ENCODE measurements around the gene EGLN1.
A peak's percentile ranks its signal among the peaks of the same experiment; 100 is the strongest.

EGLN1 gene

DNA sequence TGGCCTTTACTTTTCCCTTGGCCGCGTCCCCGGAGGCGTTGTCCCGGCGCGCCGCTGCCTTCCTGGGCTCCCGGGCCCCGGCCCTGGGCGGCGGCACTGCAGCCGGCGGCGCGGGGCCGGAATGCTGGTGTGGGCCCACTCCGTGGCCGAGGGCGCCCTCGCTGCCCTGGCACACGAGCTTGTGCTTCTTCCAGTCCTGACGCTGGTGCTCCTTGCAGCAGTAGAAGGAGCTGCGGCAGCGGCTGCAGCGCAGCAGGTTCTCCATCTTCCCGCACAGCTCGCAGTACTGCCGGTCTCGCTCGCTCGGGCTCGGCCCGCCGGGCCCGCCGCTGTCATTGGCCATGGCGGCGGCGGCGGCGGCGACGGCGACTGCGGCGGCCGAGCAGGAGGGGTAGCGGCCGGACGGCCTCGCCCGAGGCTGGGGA, 529 bp downstream of the EGLN1 start:
- DNase-seq (ENCODE audit: low read depth): peak; percentile 21

DNA sequence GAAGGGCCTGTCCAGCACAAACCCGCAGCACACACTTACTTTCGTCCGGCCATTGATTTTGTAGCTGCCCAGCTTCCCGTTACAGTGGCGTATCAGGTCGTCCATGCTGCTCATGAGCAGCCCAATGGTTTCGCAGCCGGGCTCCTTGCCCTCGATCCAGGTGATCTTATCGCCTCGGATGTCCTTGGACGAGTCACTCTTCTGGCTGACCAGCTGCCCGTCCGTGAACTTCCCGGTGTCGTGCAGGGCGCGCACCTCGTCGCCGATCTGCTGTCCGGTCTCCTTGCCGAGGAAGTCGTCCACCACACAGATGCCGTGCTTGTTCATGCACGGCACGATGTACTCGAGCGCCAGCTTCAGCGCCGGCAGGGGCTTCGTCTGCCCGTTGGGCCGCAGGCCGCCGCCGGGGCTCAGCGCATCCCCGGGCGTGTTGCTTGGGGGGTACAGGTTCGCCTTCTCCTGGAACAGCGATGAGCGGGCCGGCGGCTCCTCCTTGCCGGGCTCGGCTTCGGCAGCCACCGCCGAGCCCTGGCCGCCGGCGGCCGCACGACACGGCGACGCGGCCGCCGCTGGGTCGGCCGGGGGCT, 1.0 kb downstream of the EGLN1 start:
- peak; percentile 10 for DNase-seq (ENCODE audit: low read depth)

DNA sequence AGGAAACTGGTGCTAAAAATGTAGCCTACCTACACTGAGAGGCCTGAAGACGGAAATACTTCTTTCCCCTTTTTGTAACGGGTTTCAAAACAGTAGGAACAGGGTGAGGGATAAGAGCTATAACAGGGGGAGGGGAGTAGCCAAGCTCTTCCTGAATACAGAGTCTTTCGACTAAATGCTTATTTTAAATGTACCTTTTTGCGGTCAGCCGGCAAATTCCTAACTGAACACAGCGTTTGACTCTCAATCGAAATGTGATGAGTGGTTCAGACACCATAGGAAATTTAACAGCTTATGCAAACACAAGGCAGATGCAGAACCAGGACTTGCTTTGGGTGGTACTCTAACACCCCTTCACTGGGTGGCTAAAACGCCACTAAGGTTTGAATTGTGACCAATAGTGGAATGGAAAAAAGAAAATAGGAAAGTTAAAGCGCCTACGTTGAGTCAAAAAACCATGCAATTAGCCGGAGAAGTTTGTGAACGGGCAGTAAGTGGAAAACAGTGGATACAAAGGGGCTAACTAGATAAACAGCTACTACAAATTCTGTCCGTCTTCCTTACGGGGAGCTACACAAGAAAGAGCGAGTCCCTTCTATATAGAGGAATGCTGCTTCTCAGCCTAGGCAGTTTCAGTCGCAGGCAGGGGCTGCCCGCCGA, 1.7 kb downstream of the EGLN1 start:
- no peak for DNase-seq (ENCODE audit: low read depth)

DNA sequence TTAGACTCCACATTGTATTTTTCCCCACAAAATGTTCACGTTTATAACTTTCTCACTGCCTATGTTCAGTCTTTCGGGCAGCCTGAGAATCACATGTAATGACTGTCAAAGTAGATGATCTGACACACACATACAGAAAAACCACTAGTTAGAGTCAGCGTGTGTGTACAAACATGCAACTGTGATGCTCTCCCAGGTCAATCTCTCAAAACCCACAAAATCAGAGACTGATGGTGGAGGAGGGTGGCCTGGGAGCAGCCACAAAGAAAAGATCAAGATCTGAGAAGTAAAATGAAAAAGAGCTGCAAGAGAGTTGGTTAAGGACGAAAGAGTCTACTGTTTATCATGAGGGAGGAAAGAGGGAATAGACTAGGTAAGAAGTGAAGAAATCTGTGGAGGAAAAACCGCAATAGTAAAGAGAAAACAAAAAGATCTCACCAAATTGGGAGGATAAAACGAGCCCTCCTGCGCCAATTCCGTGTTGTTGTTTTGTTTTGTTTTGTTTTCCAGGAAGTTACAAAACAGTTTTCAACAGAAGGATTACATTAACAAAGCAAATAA, 2.3 kb downstream of the EGLN1 start:
- no peak for DNase-seq (ENCODE audit: low read depth)

DNA sequence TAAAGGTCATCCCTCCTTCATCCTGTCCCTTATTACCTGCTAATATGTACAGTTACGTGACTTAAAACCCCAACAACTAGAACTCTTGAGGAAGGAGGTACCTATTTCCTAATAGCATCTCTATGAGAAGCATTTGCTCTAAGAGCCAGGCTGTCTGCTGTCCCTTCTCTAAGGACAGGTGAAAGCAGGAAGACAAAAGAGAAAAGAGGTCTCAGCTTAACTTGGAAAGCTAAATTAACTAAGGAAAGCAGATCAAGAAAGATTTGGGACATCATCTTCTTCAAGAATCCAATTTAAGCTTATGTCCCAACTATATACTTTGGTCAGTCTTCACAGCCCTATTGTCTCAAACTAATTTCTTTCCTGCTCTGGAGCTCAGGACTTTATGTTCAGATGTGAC, 2.9 kb downstream of the EGLN1 start:
- no peak for DNase-seq (ENCODE audit: low read depth)

DNA sequence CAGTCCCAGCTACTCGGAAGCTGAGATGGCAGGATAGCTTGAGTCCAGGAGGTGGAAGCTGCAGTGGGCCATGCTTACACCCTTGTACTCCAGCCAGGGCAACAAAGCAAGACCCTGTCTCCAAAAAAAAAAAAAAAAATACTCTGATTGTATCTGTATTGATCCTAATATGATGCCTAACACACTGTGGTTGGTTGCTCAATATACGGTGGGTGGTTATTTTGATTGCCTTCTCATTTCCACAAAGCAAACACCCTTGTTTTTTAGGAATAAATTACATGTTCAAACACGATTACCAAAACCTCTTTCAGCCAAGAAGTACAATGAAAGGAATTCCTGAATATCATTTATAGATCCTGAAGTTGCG, 3.4 kb downstream of the EGLN1 start:
- DNase-seq (ENCODE audit: low read depth): no peak

DNA sequence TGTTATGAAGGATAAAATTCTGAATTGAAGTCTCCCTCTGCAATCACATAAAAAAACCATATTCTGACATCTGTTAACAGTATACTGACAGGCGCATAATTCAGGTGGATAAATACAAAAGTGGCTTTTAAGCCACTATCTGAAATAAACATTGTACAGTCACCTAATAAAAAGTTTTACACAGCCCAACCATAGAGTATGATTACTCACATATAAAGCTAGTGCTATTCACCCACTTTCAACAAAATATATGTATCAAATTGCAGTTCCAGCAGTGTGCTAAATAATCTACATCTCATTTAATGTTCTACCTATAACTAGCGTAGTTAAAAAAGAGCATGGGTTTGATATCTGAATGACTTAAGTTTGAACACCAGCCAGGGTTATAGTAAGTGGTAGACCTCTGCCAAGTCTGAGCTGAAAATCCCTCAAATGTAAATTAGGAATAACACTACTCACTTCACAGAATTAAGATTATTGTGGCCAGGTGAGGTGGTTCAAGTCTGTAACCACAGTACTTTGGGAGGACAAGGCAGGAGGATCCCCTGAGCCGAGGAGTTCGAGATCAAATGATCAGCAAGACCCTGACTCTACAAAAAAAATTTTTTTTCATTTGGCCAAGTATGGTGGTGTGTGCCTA, 3.9 kb downstream of the EGLN1 start:
- DNase-seq (ENCODE audit: low read depth): no peak

DNA sequence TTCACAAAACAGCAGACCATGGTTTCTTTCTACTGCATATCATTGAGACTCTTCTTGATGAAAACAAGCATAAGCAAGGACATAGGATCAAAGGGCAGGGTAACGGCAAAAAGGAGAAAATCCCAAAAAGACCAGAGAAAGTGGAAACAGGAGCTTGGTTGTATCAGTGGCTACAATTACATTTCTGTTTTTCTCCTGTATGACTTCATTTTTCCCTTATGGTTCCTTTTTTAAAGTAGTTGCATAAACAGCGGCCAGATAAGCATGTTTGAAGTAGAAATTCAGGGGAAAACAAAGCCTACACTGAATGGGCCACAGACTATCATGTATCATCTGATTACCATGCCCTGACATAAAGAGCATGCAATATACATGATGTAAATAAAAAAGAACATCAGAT, 4.6 kb downstream of the EGLN1 start:
- no peak for DNase-seq (ENCODE audit: low read depth)

DNA sequence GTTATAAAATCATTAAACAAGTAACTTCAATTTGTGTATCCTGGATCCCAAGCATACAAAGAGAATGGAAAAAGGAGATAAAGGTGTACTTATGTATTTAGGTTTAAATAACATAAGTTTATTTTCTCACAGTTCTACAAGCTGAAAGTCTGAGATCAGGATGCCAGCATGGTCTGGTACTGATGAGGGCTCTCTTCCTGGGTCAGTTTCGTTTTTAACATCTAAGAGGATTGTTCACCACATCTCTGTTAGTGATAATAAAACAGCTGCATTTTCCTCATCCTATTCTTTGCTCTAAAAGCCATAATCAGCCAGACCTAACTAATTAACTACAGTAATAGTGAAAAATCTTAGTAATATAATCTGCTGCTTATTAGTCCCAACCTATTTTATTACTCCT, 5.2 kb downstream of the EGLN1 start:
- no peak for DNase-seq (ENCODE audit: low read depth)

DNA sequence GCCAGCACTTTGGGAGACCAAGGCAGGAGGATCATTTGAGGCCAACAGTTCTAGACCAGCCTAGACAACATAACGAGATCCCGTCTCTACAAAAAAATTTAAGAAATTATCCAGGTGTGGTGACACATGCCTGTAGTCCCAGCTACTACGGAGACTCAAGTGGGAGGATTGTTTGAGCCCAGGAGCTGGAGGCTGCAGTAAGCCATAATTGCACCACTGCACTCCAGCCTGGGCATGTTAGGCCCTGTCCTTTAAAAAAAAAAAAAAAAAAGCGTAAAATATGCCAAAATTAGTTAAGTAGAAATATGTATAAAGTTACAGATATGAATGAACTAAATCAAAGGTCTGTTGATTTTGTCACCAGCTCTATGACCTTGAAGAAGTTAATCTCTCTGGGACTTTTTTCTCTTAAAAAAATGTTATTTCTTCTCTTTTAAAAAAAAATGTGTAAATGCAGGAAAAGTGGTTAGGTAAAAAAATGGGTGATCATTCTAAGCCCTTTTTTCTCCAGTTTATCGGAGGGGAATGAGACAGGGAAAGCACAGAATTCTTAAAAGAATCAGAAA, 7.0 kb downstream of the EGLN1 start:
- no peak for DNase-seq (ENCODE audit: low read depth)

DNA sequence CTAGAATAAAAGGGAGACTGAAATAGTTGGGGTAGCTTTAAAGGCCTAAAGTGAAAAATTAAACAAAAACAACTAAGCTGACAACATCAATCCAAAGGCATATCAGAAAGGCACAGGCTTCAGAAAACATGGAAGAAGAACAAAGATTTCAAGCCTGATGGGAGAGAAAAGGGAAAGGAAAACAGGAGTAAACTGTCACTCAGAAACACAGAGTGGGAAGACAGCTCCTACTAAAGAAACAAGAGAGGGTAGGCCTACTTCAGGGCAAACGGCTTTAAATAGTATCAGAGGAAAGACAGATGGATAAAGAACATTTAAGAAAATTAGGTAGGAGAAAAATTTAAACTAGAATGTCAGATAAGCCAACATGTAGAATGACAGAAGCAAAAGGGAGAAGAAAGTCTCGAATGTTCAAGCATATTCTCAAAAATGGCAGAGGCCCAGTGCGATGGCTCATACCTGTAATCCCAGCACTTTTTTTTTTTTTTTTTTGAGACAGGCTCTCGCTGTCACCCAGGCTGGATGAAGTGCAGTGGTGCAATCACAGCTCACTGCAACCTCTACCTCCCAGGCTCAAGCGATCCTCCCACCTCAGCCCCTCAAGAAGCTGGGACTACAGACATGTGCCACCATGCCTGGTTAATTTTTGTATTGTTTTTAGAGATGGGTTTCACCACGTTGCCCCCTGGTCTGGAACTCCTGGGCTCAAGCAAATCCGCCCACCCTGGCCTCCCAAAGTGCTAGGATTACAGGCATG, 7.6 kb downstream of the EGLN1 start:
- no peak for DNase-seq (ENCODE audit: low read depth)

DNA sequence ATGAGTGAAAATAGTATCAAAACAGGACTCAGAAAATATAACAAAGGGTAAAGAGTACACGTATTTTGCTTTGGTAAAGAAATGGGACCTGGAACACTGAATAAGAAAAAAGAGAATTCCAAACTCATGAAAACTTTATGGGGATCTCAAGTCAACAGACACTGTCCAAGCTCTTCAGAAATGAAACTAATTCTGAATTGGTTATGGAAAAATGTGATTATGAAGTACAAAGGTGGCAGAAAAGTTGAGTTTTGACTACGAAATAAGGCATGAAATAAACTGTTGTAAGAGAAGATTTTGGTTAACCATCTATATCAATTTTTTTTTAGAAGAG, 8.4 kb downstream of the EGLN1 start:
- no peak for DNase-seq (ENCODE audit: low read depth)

DNA sequence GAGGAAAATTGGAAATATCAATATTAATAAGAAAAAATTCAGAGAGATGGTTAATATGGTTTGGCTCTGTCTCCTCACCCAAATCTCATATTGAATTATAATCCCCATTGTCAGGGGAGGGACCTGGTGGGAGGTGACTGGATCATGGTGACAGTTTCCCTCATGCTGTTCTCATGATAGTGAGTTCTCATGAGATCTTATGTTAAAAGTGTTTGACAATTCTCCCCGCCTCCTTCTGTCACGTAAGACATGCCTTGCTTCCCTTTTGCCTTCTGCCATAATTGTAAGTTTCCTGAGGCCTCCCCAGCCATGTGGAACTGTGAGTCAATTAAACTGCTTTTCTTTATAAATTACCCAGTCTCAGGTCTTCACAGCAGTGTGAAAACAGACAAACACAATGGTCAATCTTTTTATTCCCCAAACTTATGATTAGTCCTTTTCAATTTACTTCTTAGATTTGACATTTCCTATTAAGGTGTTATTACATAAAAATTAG, 11.0 kb downstream of the EGLN1 start:
- no peak for DNase-seq (ENCODE audit: low read depth)

DNA sequence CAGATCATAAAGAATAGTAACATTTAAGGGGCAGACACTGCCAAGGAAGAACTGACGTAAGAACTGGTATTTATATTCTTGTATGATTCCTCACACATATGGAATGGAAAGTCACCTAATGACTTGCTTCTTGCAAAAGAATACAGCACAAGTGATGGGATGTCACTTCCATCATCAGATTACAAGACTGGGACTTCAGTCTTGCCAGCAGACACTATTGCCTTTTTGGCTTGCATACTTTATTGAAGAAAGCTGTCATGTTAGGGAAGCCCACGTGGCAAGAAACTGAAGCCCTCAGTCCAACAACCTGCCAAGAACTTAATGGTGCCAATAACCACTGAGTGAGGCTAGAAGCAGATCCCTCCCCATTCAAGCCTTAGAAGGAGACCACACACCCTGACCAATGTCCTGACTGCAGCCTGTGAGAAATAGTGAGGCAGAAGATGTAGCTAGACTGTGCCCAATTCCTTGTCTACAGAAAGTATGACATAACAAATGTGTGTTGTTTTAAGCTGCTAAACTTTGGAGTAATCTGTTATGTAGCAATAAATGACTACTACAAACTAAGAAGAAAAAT, 12.0 kb downstream of the EGLN1 start:
- no peak for DNase-seq (ENCODE audit: low read depth)

DNA sequence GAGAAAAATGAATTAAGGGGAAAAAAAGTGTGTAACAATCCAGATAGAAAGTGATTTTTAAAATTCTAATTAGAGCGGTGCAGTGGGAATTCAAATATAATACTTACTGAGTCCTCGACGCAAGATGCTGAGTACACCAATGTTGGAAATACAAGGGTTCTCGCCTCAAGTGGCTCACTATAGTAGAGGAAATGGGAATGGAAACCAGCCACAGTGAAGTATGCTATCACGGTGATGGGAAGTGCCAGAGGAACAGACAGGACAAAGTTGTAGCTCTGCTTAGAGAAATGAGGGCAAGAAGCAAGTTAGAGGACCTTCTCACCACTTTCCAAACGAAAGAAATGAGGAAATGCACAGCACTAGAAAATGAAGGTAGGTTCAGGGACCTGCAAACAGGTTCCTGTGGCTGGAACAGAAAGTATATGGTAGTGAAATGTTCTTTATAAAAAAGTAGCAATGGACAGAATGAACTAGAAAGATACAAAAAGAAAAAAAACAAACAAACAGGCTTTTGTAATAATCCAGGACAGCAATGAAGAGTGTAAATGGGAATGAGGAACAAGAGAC, 13.5 kb downstream of the EGLN1 start:
- DNase-seq (ENCODE audit: low read depth): no peak

DNA sequence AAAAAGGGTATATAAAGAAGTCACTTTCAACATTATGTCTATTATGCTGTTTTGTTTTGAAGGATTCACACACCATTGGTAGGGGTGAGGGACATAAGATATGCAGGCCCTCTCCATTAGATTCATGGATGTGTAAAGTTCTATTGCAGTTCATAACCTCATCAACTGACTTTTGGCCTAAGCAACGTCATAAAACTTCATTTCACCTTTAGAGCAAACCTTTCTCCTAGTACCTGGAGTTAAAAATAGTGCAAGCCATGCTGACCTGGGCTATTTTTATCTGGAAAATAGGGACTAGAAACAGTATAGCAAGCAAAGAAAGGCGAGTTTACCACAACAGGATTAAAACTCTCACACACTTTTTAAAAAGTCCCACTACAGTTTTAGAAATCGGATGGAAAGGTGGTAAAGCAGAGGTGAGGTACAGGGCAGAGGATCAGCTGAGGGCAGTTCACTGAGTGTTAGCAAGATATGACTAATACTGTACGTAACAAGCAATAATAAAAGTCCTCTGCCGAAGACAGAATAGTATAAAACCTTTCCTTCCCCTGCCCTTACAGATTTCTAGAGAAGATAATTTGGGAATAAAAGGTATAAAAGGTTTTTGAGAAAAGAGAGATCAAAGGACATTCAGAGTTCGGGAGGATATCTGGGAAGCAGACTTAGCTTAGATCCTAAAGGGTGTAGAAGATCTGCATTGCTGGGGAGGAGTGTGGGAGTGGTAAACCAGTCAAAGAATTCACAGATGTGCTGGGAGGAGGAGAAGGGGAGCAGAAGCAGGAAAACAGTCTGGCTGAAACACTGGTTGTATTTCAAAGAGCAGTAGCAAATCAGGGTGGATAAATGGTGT, 14.3 kb downstream of the EGLN1 start:
- DNase-seq (ENCODE audit: low read depth): no peak

DNA sequence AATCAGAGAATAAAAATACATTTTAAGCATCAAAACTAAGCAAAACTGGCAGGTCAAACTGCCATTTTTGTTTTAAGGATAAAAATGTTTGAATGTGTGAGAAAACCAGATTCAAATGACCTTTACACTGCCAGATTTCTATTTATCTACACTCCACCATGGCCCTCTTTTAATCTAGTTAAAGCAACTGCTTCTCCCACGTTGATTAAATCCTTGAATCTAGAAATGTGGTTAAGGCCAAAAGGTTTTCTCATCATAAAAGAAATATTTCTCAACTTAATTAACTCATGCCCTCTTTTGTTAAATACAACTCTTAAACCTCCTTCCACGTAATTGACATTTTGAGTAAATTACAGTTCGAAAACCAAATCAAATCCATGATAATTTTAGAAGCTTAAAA, 15.0 kb downstream of the EGLN1 start:
- no peak for DNase-seq (ENCODE audit: low read depth)

DNA sequence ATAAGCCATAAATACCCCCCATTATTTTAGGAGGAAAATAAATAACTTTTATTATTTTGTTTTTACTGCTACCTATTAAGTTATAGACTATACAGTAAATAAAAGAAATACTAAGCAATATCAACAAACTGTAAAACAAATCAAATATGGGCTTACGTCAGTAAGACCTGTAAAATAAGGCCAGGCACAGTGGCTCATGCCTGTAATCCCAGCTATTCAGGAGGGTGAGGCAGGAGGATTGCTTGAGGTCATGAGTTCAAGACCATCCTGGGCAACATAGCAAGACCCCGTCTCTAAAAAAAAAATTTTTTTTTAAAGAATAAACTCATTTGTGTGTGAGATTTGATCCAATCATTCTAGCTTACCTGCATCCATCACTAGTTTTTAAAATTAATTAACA, 17.8 kb downstream of the EGLN1 start:
- DNase-seq (ENCODE audit: low read depth): no peak

DNA sequence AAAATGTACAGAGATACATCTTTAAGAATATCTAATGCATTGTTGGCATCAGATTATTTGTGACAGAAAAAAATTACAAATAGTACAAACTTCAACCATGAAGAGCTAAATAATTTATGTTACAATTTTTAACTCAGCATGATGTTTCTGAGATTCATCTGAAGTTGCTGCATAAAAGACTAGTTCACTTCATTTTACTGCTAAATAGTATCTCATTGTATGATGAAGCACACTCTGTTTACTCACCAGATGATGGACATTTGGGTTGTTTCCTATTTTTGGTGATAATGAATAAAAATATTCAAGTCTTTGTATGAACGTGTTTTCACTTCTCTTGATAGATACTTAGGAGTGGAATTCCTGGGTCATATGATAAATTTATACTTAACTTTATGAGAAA, 20.6 kb downstream of the EGLN1 start:
- DNase-seq (ENCODE audit: low read depth): no peak

DNA sequence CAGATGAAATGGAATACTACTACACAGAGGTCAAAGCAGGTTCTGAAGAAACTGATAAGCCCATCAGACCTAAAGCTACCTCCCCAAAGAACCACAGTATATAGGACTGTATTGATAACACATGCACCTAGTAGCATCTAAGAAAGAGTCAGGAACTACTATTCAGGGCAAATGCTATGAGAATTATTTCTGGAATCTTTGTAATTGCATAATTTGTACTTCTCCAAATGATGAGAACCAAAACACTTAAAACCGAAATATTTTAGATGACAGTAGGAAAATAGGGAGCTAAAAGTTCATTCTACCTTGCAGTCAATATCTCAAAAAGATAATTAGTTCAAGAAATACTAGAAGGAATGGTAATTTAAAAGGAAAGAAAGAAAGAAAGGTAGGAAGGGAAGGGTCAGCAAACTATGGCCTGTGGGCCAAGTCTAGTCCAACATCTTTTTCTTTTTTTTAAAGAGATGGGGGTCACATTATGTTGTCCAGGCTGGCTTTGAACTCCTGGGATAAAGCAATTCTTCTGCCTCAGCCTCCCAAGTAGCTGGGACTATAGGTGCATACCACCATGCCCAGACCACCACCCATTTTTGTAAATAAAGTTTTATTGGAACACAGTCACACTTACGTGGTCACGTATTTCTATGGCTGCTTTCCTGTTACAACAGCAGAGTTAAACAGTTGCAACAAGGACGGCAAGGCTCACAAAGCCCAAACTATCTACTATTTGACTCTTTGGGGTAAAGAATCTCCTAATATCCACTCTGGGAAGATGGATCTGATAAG, 24.0 kb downstream of the EGLN1 start:
- DNase-seq (ENCODE audit: low read depth): no peak
